ENCODE results near the gene CASKIN1. TPM values are rescaled to one million over a fixed set of nuclear protein-coding genes. Genes with fewer than 3 reads are reported as not detected.

Gene CASKIN1
- total and polyA plus RNA-seq, 3 donors from 2014 or later, result 2.1 to 159 (median 6.4) TPM

DNA sequence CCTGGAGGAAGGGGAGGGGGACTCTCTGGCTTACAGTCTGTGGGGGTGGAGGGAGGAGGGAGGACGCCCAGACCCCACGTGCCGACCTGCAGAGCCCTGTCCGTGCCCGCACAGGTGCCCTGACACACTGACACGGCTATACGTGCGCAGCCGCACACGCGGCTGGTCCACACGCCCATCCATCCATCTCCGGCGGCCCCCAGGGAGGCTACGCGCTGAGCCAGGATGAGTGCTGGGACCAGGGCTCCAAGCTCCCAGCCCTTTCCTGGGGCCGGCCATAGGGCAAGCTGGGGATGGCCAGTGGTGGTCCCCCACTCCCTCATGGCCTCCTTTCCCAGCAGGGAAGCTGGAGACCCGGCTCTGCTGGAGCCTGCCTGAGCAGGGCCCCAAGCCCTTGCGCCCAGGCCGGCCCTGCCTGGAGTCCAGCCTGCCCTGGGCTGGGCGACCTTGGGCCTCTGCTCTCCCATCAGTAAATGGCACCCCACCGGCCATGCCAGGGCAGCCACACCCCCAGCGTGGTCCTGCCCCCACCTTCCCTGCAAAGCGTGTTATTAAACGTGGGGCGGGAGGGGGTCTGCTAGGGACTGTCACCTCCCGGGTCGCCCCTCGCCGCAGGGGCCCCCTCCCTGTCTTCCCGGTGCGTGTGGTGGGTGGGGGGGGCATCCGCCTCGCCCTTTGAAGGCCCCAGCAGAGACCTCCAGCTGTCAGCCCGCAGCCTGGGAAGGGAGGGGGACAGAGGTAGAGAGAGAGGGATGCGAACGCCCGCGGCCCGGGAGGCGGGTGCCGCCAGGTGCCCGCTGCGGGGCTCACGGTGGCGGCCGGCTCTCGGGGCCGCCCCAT, 863 bp downstream of the CASKIN1 start:
- TF ChIP-seq, protein P1, sequence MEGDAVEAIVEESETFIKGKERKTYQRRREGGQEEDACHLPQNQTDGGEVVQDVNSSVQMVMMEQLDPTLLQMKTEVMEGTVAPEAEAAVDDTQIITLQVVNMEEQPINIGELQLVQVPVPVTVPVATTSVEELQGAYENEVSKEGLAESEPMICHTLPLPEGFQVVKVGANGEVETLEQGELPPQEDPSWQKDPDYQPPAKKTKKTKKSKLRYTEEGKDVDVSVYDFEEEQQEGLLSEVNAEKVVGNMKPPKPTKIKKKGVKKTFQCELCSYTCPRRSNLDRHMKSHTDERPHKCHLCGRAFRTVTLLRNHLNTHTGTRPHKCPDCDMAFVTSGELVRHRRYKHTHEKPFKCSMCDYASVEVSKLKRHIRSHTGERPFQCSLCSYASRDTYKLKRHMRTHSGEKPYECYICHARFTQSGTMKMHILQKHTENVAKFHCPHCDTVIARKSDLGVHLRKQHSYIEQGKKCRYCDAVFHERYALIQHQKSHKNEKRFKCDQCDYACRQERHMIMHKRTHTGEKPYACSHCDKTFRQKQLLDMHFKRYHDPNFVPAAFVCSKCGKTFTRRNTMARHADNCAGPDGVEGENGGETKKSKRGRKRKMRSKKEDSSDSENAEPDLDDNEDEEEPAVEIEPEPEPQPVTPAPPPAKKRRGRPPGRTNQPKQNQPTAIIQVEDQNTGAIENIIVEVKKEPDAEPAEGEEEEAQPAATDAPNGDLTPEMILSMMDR (IDR thresholded peaks at IDR 0.05), result no peak
- TF ChIP-seq POLR2A (IDR thresholded peaks at IDR 0.05), result no peak
- Histone ChIP-seq H3K4me1 (peaks cover 9% of the 10 kb centered on the region), H3K36me3 (ENCODE audit: low read depth, missing control alignments) (no peaks in the 10 kb centered on the region), H3K27ac (no peak overlapping the region), H3K9me3 (no peaks in the 10 kb centered on the region), H3K27me3 (no peaks in the 10 kb centered on the region), H3K4me3 (peak overlapping the region; percentile 26)
- WGBS, 2 donors, result 0 to 7% methylated on average over 3 to 46 of the region's 49 CpGs
- DNase-seq, result no peak
- intact Hi-C loops (cut with DNase I; ENCODE audit: low total_unique reads), result no loop called here

DNA sequence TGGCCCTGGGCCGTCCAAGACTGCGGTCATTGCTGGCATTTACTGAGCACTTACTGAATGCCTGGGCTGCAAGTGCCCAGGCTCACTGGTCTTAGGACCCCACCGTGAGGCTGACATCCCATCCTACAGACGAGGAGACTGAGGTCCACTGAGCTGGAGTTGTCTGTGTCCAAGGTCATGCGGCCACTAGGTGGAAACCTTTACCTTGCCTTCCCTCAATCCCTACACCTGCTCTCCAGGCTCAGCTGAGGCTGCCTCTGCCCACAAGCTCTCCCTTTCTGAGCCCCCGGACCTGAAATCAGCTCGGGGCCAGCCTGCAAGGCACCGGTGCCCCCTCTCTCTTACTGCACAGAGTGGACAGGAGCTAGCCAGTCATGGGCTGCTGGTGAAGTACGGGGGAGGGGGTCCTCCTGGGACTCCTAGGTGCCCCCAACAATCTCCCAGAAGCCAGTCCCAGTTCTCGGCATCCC, 1.5 kb downstream of the CASKIN1 start:
- Histone ChIP-seq H3K4me3 (no peak overlapping the region), H3K27ac (no peak overlapping the region), H3K9me3 (no peaks in the 10 kb centered on the region), H3K36me3 (ENCODE audit: low read depth, missing control alignments) (no peaks in the 10 kb centered on the region), H3K27me3 (no peaks in the 10 kb centered on the region), H3K4me1 (peaks cover 9% of the 10 kb centered on the region)
- 36 to 40% methylated on average over 3 to 10 of the region's 10 CpGs for WGBS, 2 donors
- DNase-seq, result peak; percentile 49
- intact Hi-C loops (cut with DNase I; ENCODE audit: low total_unique reads), result no loop called here
- TF ChIP-seq, protein P1 (IDR thresholded peaks at IDR 0.05), result peak in 1 of 3 experiments; percentile 34
- TF ChIP-seq POLR2A (IDR thresholded peaks at IDR 0.05), result no peak

DNA sequence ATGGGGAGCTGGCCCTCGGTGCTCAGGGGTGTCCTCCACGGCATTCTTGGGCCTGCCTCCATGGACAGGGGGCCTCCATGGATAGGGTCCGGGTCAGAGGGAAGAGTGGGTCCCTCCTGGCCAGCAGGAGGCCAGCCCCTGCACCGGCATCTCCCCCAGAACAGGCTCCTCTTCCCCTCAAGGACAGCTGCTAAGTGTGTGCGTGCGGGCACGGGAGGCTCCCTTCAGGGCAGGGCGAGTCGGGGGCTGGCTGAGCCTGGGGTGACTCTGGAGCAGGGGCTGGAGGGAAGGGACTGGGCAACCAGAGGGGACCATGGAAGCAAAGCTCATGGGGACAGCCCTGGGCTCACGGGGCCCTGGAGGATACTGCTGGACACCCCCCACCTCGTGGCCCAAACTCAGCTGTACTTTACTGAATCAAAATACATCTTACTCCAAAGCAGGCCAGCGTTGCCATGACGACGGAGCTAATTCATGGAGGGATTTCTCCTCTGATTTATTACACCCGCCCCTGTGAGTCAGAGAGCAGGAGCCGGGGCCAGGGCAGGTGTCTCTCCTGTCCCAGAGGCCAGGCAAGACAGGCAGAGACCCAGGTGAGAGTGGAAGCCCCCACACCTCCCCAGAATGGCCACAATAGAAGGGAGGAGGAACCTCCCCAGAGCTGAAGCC, 2.1 kb downstream of the CASKIN1 start:
- no peak for DNase-seq
- H3K4me1 ChIP-seq, result peaks cover 9% of the 10 kb centered on the region
- H3K27me3 ChIP-seq, result no peaks in the 10 kb centered on the region
- no peak overlapping the region for H3K27ac ChIP-seq
- TF ChIP-seq, protein P1 (IDR thresholded peaks at IDR 0.05), result no peak
- no peak for TF ChIP-seq POLR2A (IDR thresholded peaks at IDR 0.05)
- no peaks in the 10 kb centered on the region for H3K9me3 ChIP-seq
- no peaks in the 10 kb centered on the region for H3K36me3 ChIP-seq (ENCODE audit: low read depth, missing control alignments)
- WGBS, 2 donors, result 50 to 60% methylated on average over 12 to 16 of the region's 16 CpGs
- intact Hi-C loops (cut with DNase I; ENCODE audit: low total_unique reads), result no loop called here
- H3K4me3 ChIP-seq, result no peak overlapping the region

DNA sequence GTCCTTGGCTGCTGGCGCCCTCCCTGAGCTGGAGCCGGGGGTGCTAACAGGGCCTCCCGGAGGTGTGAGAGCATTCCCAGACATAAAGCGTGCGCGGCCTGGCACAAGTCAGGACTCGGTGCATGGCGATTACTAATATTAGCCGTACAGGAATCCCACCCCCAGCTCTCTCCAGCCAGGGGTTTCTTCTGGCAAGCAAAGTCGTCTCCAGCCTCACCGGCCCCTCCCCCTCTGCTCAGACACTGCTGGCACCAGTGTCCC, 5.0 kb downstream of the CASKIN1 start:
- H3K9me3 ChIP-seq, result no peaks in the 10 kb centered on the region
- H3K36me3 ChIP-seq (ENCODE audit: low read depth, missing control alignments), result no peaks in the 10 kb centered on the region
- H3K4me3 ChIP-seq, result no peak overlapping the region
- intact Hi-C loops (cut with DNase I; ENCODE audit: low total_unique reads), result no loop called here
- DNase-seq, result no peak
- 86 to 90% methylated on average over 8 to 11 of the region's 11 CpGs for WGBS, 2 donors
- TF ChIP-seq, protein P1 (IDR thresholded peaks at IDR 0.05), result no peak
- TF ChIP-seq POLR2A (IDR thresholded peaks at IDR 0.05), result no peak
- H3K4me1 ChIP-seq, result peaks cover 9% of the 10 kb centered on the region
- H3K27me3 ChIP-seq, result no peaks in the 10 kb centered on the region
- no peak overlapping the region for H3K27ac ChIP-seq

All from testis (tissue), 3 donors.